Vagina (tissue), 2 donors: ENCODE measurements around the gene DDIT3.

Experiments used
- CTCF ChIP-seq, 3 experiments: fragments of 450-650 bp in 2 of 3; fragments of 200-600 bp in 1 of 3; sonication (generic) in 1 of 3; IDR thresholded peaks; one replicate each; pipeline ENCODE4 v1.5.1; 2017 to 2019; ENCODE audit warnings: antibody characterized with exemption in 3 of 3, mild to moderate bottlenecking in 2 of 3, moderate library complexity in 2 of 3
- POLR2A ChIP-seq, 2 donors: fragments of 450-650 bp; IDR thresholded peaks; one replicate each; pipeline ENCODE4 v1.6.1; 2017; ENCODE audit warnings: antibody characterized with exemption in 2 of 2, mild to moderate bottlenecking in 2 of 2, moderate library complexity in 2 of 2

GRCh38 chr12:57513266-57513665 lies 7.0 kb downstream of the DDIT3 start:
- no peak for TF ChIP-seq CTCF (IDR thresholded peaks at IDR 0.05)
- no peak for TF ChIP-seq POLR2A (IDR thresholded peaks at IDR 0.05)
